CD14-positive monocyte (primary cell): ENCODE measurements around the gene POU6F2. TPM values are rescaled to one million over a fixed set of nuclear protein-coding genes. Genes with fewer than 3 reads are reported as not detected.
"Not testable (repeated sequence)": the region's sequence is repeated elsewhere in the genome, so short reads cannot be mapped to it uniquely, and the experiment has no call there.

Experiments
- DNase-seq, 3 donors: peaks; one replicate each; pipeline ENCODE4 v3.0.0-alpha.2; 2011 to 2022
- H2AFZ ChIP-seq: 2 replicates; pipeline ENCODE4 v1.6.0; 2012; ENCODE audit warnings: mild to moderate bottlenecking, low read depth, low read length, inconsistent platforms; ENCODE audit not compliant: insufficient read depth, poor library complexity, severe bottlenecking
- H3K27ac ChIP-seq, 2 donors: 1 replicate in 1 of 2; 2 replicates in 1 of 2; pipeline ENCODE4 v1.5.1; 2012 to 2013; ENCODE audit warnings: low read length in 2 of 2, control low read depth in 1 of 2, inconsistent platforms in 1 of 2, low read depth in 1 of 2, mild to moderate bottlenecking in 1 of 2
- H3K27me3 ChIP-seq, 2 donors: one replicate each; pipeline versions ENCODE4 v1.6.0 to v1.6.1; 2011 to 2013; ENCODE audit warnings: low read length in 2 of 2; ENCODE audit not compliant: control insufficient read depth in 2 of 2, insufficient read depth in 2 of 2
- H3K36me3 ChIP-seq, 2 donors: replicated peaks in 1 of 2; 1 replicate in 1 of 2; 2 replicates in 1 of 2; pipeline versions ENCODE4 v1.5.1 to v1.6.1; 2012 to 2013; ENCODE audit warnings: low read length in 2 of 2, control low read depth in 1 of 2, inconsistent platforms in 1 of 2, mild to moderate bottlenecking in 1 of 2; ENCODE audit not compliant: insufficient read depth in 2 of 2, control insufficient read depth in 1 of 2
- H3K4me1 ChIP-seq, 2 donors: 1 replicate in 1 of 2; 2 replicates in 1 of 2; pipeline versions ENCODE4 v1.5.1 to v1.6.1; 2012 to 2013; ENCODE audit warnings: low read length in 2 of 2, control low read depth in 1 of 2, inconsistent platforms in 1 of 2, mild to moderate bottlenecking in 1 of 2, moderate library complexity in 1 of 2; ENCODE audit not compliant: insufficient read depth in 2 of 2, control insufficient read depth in 1 of 2
- H3K4me2 ChIP-seq: replicated peaks from 2 replicates; pipeline ENCODE3; 2012; ENCODE audit warnings: low read length, moderate library complexity, mild to moderate bottlenecking; ENCODE audit not compliant: poor library complexity, severe bottlenecking; ENCODE audit errors: extremely low read depth
- H3K4me3 ChIP-seq, 3 experiments: fragments of 200-600 bp in 1 of 3; sonication (generic) in 1 of 3; replicated peaks in 1 of 3; 1 replicate in 2 of 3; 2 replicates in 1 of 3; pipeline ENCODE4 v1.5.1; 2011 to 2013; ENCODE audit warnings: low read length in 3 of 3, mild to moderate bottlenecking in 3 of 3, control low read depth in 2 of 3, low read depth in 2 of 3, inconsistent platforms in 1 of 3, moderate library complexity in 1 of 3
- H3K79me2 ChIP-seq: 2 replicates; pipeline ENCODE4 v1.6.0; 2012; ENCODE audit warnings: mild to moderate bottlenecking, control low read depth, inconsistent platforms, low read length, moderate library complexity; ENCODE audit not compliant: insufficient read depth
- H3K9ac ChIP-seq: 2 replicates; pipeline ENCODE4 v1.6.0; 2017; ENCODE audit warnings: low read length, mild to moderate bottlenecking; ENCODE audit not compliant: insufficient read depth, poor library complexity, severe bottlenecking
- H3K9me3 ChIP-seq, 2 donors: replicated peaks in 1 of 2; 1 replicate in 1 of 2; 2 replicates in 1 of 2; pipeline versions ENCODE4 v1.5.1 to v1.6.1; 2012 to 2013; ENCODE audit warnings: low read length in 2 of 2, control low read depth in 1 of 2; ENCODE audit not compliant: control insufficient read depth in 1 of 2, insufficient read depth in 1 of 2
- H4K20me1 ChIP-seq: 2 replicates; pipeline ENCODE4 v1.6.0; 2012; ENCODE audit warnings: mild to moderate bottlenecking, low read length, control low read depth, moderate library complexity; ENCODE audit not compliant: insufficient read depth
- H3K27ac Mint-ChIP-seq, 7 donors: one replicate each; pipeline ENCODE4 v1.8.0; 2020; ENCODE audit warnings: mild to moderate bottlenecking in 7 of 7, mixed read lengths in 7 of 7, moderate library complexity in 6 of 7, inconsistent platforms in 2 of 7
- H3K27me3 Mint-ChIP-seq, 3 donors: one replicate each; pipeline ENCODE4 v1.8.0; 2021 to 2022; ENCODE audit warnings: low read depth in 3 of 3, mild to moderate bottlenecking in 3 of 3, mixed read lengths in 3 of 3, moderate library complexity in 3 of 3, inconsistent platforms in 1 of 3
- H3K36me3 Mint-ChIP-seq, 2 donors: one replicate each; pipeline ENCODE4 v1.8.0; 2020; ENCODE audit warnings: mixed read lengths in 2 of 2, inconsistent platforms in 1 of 2, mild to moderate bottlenecking in 1 of 2
- H3K4me1 Mint-ChIP-seq: one replicate; pipeline ENCODE4 v1.8.0; 2020; ENCODE audit warnings: mild to moderate bottlenecking, mixed read lengths
- H3K4me3 Mint-ChIP-seq, 2 donors: one replicate each; pipeline ENCODE4 v1.8.0; 2020; ENCODE audit warnings: mild to moderate bottlenecking in 2 of 2, mixed read lengths in 2 of 2, moderate library complexity in 1 of 2
- H3K9me3 Mint-ChIP-seq, 7 donors: one replicate each; pipeline ENCODE4 v1.8.0; 2020 to 2022; ENCODE audit warnings: mixed read lengths in 7 of 7, mild to moderate bottlenecking in 6 of 7, moderate library complexity in 6 of 7, inconsistent platforms in 2 of 7
- CTCF ChIP-seq: fragments of 200-600 bp; IDR thresholded peaks from one replicate; pipeline ENCODE4 v1.8.0; 2022; ENCODE audit warnings: antibody characterized with exemption, mild to moderate bottlenecking
- WGBS: methylation state at CpG from one replicate; pipeline ENCODE4 v1.1.5; 2013; ENCODE audit warnings: missing lambda C conversion rate; ENCODE audit not compliant: insufficient coverage; 5-methylcytosine and 5-hydroxymethylcytosine counted together
- intact Hi-C, 2 donors: fragments of 100-400 bp; cut with micrococcal nuclease; formaldehyde crosslinking; loops; one replicate each; pipeline versions ENCODE4 v1.15.0 to v1.15.1; 2023
- polyA plus RNA-seq, 3 donors: library from polyadenylated mRNA; depleted of rRNA in 1 of 3; unstranded in 2 of 3; stranded (reverse) in 1 of 3; fragments of 300-500 nt in 2 of 3; fragments of >200 nt in 1 of 3; fragmentation: Illumina TruSeq in 2 of 3; gene quantifications; 1 replicate in 2 of 3; 2 replicates in 1 of 3; pipeline ENCODE4 v1.2.3, GENCODE V29; 2012 to 2021

Gene POU6F2
- polyA plus RNA-seq, 3 donors = not detected

- H3K27ac Mint-ChIP-seq = no peak overlapping the region
- H3K9me3 ChIP-seq = no peaks in the 10 kb centered on the region
- no peak overlapping the region for H3K4me2 ChIP-seq
- no peaks in the 10 kb centered on the region for H3K4me1 Mint-ChIP-seq
- H3K36me3 ChIP-seq = no peaks in the 10 kb centered on the region
- H2AFZ ChIP-seq = no peak overlapping the region
- no peaks in the 10 kb centered on the region for H4K20me1 ChIP-seq
- no peak for TF ChIP-seq CTCF
- no peaks in the 10 kb centered on the region for H3K79me2 ChIP-seq
- H3K27me3 ChIP-seq = no peaks in the 10 kb centered on the region
- no peak overlapping the region for H3K9ac ChIP-seq
- H3K4me3 ChIP-seq = no peak overlapping the region
- DNase-seq = no peak
- no peak overlapping the region for H3K4me3 Mint-ChIP-seq
- peaks cover 0 to 1% (median 0%) of the 10 kb centered on the region in 3 donors for H3K27me3 Mint-ChIP-seq
- WGBS = no CpG with 5 or more reads among the region's 1 CpG
- no peaks in the 10 kb centered on the region for H3K4me1 ChIP-seq
- no peaks in the 10 kb centered on the region for H3K36me3 Mint-ChIP-seq
- H3K9me3 Mint-ChIP-seq = peaks cover 0 to 5% (median 2%) of the 10 kb centered on the region in 7 donors
- no peak overlapping the region for H3K27ac ChIP-seq
- intact Hi-C loops = no loop called here
Observed at GRCh38 chr7:39192476-39192875, 214.8 kb downstream of the POU6F2 start.

GRCh38 chr7:39194388-39194787 is 216.7 kb downstream of the POU6F2 start:
- H3K4me1 ChIP-seq, intact Hi-C loops, H3K36me3 Mint-ChIP-seq, H3K4me1 Mint-ChIP-seq, H3K27ac ChIP-seq, H3K27ac Mint-ChIP-seq, H3K4me3 ChIP-seq, H3K79me2 ChIP-seq, H2AFZ ChIP-seq, H3K4me3 Mint-ChIP-seq, H3K27me3 ChIP-seq, H3K9ac ChIP-seq, DNase-seq, H4K20me1 ChIP-seq, H3K9me3 ChIP-seq, H3K9me3 Mint-ChIP-seq, H3K4me2 ChIP-seq, H3K36me3 ChIP-seq, H3K27me3 Mint-ChIP-seq: not testable (repeated sequence)
- WGBS = 91% methylated on average over 7 of the region's 10 CpGs
